NCI-H2029 treated with DMSO at 0.1 percent for 48 hours (cell line): ENCODE data around the gene PLCXD1.
"Not testable (repeated sequence)": the region's sequence is repeated elsewhere in the genome, so short reads cannot be mapped to it uniquely, and the experiment has no call there.

Source experiments
- DNase-seq: peaks from one replicate; lab custom pipeline; 2025; lab: John Stamatoyannopoulos, UW

PLCXD1 gene

DNA sequence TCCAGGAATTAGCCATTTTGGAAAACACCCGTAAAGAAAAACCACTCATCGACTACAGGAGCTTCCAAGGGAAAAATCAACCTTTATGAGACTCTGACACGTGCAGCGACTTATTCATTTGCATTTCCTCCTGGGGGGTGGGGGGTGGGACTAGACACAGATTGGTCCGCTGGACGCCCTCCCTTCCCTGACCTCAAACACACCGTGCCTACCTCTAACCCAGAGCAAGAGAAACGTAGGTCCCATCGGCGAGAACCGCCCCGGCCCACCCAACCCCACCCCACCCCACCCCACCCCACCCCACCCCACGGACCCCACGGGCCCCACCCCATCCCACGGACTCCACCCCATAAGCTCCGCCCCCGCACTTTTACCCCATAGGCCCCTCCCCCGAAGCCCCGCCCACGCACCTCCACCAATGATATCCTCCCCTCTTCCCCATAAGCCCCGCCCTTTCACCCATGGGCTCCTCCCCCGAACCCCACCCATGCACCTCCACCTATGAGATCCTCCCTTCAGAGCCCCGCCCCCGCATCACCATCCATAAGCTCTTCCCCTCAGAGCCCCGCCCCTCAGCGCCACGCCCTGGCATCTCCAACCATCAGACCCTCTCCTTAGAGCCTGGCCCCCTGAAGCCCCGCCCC lies 36.4 kb downstream of the PLCXD1 start:
- no peak for DNase-seq

DNA sequence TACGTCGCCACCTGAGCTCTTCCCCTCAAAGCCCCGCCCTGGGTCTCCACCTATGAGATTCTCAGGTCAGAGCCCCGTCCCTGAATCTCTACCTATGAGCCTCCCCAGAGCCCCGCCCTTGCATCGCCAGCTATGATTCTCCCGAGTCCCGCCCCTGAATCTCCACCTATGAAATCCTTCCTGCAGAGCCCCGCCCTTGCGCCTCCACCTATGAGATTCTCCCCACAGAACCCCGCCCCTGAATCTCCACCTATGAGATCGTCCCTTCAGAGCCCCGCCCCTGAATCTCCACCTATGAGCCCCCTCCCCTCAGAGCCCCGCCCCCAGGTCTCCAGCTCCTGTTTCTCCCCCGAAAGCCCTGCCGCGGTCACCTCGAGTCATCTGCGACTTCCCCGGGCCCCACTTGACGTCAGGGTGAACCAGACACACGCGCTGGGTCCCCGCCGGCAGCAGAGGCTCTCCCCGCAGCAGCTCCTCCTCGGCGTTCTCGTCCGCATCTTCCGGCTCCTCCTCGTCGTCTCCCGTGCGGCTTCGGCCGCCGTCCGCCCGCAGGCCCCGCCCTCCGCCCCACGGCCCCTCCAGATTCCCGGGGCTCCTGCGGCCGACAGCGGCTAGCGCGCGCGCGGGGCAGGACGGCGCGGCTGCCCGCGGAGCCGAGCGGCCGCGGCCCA lies 37.0 kb downstream of the PLCXD1 start:
- no peak for DNase-seq

DNA sequence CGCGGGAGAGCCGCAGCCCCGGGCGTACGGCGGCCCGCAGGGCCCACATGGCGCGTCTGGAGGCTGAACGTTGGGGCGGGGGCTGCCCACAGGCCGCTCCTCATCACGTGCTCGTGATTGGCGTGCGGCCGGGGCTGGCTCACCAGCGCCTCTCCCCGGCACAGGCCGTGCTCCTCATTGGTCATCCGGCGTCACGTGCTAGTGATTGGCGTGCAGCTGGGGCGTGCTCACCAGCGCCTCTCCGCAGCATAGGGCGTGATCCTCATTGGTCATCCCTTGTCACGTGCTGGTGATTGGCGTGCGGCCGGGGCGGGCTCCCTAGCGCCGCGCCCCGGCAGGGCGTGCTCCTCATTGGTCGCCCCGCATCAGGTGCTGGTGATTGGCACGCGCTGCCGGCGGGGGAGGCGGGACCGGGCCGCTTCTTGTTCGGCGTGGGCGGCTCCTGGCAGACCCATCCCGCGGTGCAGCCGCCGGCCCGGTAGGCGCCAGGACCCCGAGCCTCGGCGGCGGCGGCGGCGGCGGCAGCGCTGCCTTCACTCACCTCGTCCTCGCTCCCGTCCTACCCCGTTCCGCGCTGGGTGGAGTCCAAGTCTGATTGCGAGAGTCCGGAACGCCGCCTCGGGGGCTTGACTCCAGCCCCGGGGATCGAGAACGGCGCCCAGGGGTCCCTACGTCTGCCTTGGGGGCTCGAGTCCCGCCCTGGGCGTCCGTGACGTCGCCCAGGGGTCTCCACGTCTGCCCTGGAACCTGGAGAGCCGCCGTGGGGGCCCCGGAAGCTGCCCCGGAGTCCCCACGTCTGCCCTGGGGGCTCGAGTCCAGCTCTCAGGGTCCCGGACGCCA lies 37.8 kb downstream of the PLCXD1 start, which contains the start of gene GTPBP6:
GTPBP6 (minus strand) TSS at position 58 of the 840 bp plus-strand sequence; CDS start at position 49, 9 bp downstream.
- DNase-seq: no peak

DNA sequence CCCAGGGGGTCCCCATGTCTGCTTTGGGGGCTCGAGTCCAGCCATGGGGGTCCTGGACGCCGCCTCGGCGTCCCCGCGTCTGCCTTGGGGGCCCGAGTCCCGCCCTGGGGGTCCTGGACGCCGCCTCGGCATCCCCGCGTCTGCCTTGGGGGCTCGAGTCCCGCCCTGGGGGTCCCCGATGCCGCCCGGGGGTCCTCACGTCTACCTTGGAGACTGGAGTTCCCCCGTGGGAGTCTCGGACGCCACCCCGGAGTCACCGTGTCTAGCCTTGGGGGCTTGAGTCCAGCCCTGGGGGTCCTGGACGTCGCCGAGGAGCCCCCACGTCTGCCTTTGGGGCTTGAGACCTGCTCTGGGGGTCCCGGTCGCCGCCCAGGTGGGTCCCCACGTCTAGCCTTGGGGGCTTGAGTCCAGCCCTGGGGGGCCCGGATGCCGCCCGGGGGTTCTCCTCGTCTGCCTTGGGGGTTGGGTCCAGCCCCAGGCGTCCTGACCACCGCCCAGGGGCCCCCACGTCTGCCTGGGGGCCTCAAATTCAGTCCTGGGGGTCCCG lies 38.5 kb downstream of the PLCXD1 start:
- no peak for DNase-seq

DNA sequence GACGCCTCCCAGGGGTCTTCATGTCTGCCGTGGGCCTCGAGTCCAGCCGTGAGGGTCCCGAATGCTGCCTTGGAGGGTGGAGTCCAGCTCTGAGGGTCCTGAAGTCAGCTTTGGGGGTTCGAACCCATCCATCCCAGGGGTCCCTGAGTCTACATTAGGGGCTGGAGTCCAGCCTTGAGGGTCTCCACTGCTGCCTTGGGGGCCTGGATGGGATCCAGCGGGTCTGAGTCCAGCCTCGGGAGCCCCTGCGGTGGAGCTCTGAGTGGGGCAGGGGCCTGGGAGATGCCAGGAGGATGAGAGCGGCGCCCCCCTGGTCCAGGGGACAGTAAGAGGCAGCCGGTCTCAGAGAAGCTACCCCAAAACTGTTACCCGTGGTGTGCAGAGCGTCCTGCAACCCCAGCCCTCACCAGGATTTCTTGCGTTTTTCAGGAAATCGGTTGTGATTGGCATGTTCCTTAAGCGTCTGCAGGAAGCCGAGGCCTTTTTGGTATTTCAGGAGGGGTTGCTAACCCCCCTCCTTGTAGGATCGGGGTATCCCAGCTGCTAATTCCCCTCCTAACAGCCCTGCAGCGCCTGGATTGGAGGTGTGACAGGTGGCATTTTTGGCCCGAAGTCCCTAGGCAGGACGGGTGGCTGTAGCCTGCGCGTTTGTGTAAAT lies 39.1 kb downstream of the PLCXD1 start:
- no peak for DNase-seq

DNA sequence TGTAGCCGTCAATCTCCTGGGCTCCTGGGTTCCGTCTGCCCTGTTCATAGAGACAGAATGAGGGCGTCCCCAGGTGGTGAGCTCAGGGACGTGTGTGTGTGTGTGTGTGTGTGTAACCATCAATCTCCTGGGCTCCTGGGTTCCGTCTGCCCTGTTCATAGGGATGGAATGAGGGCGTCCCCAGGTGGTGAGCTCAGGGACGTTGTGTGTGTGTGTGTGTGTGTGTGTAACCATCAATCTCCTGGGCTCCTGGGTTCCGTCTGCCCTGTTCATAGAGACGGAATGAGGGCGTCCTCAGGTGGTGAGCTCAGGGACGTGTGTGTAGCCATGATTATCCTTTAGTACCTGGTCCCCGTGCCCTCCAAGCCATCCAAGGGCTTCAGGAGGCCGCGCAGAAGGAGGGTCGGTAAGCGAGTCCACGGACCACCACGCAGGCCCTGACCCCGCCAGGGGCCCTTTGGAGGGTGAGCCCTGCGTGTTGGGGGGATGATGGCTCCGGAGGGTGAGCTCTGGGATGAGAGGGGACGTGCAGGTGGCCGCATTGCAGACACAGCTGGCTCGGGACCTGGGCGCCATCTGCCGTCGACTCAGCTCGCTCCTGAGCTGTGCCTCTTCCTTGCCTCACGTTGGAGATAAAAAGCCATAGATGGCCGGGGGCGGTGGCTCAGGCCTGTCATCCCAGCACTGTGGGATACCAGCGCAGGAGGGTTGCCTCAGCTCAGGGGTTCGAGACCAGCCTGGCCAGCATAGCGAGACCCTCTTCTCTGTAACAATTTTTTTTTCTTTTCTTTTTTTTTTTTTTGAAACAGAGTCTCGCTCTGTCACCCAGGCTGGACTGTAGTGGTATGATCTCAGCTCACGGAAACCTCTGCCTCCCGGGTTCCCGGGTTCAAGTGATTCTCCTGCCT lies 42.8 kb downstream of the PLCXD1 start:
- DNase-seq: no peak

DNA sequence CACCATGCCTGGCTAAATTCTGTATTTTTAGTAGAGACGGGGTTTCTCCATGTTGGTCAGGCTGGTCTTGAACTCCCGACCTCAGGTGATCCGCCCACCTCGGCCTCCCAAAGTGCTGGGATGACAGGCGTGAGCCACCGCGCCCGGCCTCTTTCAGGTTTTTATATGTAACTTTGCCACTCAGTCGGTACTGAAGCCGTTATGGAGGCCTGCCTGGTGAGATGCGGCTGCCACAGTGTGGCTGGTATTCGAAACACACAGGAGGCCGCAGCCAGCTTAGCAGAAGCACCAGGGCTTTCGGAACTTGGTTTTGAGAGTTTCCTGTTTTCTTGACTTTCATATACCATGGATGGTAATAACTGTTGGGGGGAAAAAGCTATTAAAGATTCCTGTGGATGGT lies 43.5 kb downstream of the PLCXD1 start:
- DNase-seq: not testable (repeated sequence)

DNA sequence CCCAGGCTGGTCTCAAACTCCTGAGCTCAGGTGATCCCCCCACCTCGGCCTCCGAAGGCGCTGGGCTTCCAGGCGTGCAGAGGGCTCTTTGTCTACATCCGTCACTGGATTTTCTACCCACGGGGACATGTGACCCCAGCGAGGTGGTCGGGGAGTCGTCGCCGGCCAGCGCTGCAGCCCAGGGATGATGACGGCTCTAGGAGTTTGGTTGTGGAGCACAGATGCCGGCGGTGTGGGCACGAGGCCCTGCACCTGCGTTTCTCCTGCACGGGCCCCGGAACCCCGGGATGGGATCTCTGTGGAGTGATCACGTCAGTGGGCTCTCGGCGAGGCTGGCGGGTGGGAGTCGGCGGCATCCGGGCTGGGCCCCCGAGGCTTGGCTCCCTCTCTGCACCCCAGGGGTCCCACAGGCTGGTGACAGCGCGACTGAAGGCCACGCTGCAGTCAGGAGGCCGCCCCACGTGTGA lies 46.5 kb downstream of the PLCXD1 start:
- no peak for DNase-seq

DNA sequence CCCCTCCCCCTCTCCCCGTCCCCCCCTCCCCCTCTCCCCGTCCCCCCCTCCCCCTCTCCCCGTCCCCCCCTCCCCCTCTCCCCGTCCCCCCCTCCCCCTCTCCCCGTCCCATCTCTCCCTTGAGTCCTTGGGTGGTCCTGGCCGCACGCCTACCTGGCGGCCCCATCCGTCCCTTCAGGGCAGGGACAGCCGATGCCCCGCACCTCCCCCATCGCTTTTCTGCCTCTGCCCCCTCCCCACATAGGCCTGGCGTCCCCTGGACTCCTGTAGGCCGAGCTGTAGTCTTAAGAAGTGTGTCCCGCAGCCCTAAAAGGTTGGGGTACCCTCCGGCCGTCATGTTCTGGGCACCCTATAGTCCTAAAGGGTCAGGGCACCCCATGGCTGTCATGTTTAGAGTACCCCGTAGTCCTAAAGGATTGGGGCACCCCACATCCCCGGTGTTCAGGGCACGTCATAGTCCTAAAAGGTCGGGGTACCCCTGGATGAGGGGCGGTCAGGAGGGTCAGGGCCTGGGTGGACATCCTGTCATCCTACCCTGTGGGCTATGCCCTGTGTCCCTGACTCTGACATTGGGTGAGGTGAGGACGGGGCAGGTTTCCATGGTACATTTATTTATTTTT lies 48.2 kb downstream of the PLCXD1 start:
- DNase-seq: no peak

DNA sequence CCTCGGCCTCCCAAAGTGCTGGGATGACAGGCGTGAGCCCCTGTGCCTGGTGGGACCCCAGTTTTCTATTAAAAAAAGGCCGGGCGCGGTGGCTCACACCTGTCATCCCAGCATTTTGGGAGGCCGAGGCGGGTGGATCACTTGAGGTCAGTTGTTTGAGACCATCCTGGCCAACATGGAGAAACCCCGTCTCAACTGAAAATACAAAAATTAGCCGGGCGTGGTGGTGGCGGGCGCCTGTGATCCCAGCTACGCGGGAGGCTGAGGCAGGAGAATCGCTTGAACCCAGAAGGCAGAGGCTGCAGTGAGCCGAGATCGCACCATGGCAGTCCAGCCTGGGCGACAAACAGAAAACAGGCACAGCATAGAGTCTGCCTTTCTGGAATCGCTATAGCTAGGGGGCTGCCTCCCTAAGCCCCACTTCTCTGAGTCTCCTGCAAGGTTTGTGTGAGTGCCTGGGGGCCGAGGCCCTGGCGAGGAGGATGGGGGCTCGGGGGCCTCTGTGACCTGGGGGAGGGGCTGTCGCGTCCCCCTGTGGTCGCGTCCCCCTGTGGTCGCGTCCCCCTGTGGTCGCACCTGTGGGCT lies 49.1 kb downstream of the PLCXD1 start:
- not testable (repeated sequence) for DNase-seq

DNA sequence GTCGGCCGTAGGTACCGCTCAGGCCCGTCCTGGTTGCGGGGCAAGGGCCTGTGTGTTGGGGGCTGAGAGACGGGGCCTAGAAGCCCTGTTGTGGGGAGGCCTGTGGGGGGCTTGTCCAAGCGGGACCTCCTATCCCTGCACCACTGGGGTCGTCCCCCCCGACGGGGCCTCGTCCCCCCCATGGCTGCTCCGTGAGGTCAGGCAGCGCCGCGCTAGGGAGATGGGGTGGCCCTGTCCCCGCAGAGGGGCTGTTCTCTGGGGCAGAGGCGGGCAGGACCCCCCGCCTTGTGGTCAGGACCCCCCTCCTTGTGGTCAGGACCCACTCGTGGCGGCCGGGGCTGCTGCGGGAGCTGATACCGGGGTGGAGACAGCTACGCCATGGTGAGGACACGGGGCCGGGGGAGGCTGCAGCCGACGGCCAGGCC lies 49.6 kb downstream of the PLCXD1 start:
- no peak for DNase-seq

DNA sequence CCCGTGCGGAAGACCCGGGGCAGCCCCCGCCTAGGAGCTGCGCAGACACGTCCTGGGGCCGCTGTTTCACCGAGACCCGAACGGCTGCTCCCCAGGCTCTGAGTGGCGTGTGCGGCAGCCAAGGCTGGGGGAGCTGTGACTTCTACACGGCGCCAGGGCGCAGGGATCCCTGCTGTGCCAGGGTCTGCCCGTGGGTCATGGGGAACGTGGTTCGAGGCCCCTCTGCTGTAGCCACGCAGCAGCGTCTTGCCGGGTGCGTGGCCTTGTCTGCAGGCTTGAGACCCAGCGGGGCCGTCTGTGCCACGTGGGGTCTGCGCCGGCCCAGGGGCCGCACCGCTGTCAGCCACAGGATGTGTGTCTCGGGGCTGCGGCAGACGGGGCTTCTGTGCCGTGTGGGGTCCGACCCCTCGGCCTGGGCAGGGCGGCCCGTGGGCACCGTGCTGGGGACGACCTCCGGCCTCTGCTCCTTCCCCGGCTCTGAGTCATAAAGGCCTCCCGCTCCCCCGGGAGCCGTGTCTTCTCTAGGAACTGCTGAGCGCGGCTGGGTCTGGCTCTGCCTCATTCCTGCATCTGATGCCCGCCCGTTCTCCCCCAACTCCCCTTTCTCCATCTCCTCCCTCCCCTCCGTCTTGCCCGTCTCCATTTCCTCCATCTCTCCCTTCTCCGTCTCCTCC lies 50.1 kb downstream of the PLCXD1 start:
- no peak for DNase-seq

DNA sequence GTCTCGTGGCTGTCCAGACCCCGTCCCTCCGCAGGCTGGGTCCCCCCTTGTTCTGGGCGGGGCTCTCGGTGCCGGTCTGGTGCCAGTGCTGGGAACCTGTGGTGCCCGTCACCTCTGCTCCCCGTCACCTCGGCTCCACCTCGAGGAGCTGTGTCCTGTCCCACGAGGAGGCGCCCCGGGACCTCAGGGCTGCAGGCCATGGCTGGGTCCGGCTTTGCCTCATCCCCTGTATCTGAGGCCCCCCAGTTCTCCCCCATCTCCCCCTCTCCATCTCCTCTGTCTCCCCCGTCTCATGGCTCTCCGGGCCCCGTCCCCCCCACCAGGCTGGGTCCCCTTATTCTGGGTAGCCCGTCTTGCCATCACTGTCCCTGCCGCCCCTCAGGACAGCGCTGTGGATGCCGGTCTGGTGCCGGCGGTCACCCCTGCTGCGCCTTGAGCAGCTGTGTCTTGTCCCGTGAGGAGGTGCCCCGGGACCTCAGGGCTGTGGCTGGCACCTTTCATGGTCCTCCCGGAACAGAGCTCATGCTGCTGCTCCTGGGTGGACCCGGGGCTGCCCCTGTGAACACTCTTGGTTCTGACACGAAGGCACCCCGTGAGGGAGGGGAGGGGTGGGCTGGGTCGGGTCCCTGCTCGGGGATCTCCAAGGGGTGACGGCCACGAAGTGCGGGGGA lies 50.8 kb downstream of the PLCXD1 start:
- DNase-seq: no peak

DNA sequence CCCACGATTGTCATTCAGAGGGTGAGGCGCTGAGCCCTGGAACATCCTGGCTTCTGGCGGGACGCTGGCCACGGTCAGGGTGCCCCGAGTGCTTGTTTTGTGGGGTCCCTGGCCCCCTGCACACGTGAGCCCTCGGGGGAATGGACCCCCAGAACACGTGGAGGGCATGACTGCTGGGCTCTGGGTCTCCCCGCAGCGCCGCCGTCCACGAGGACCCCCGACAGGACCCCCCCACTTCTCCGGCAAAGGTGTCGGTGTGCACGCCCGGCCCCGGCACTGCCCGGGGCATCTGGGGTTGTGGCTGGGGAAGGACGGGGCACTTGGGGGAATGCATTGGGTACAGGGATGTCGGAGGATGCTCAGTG lies 51.3 kb downstream of the PLCXD1 start:
- no peak for DNase-seq

DNA sequence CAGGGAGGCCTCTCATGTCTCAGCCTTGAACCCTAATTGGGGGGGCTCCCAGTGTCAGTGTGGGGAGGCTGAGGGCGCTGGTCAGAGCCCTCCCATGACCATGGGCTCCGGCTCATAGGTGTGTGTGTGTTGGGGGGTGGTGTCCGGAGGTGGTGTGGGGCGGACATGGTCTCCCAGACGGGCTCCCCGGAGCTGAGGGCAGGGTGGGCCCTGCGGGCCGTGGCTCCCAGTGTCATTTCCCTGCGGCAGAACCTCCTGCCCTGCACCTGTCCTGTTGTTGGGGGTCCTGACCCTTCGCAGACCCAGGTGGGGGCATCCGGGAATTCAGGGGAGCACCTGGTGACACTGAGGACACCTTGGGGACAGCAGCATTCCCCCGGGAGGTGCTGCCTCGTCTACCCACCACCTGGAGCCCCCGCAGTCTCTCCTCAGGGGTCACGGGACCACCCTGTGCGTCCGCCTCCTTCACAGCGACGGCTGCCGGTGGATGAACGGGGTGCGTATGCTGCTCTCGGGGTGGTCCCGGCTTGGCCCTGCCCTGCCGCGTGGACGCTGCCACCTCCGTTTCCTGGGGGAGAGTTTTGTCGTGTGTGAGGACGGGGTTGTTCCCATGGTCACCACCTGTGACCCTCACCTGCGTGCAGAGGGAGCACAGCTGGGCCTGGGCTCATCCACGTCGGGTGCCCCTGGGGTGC lies 51.9 kb downstream of the PLCXD1 start:
- DNase-seq: no peak

DNA sequence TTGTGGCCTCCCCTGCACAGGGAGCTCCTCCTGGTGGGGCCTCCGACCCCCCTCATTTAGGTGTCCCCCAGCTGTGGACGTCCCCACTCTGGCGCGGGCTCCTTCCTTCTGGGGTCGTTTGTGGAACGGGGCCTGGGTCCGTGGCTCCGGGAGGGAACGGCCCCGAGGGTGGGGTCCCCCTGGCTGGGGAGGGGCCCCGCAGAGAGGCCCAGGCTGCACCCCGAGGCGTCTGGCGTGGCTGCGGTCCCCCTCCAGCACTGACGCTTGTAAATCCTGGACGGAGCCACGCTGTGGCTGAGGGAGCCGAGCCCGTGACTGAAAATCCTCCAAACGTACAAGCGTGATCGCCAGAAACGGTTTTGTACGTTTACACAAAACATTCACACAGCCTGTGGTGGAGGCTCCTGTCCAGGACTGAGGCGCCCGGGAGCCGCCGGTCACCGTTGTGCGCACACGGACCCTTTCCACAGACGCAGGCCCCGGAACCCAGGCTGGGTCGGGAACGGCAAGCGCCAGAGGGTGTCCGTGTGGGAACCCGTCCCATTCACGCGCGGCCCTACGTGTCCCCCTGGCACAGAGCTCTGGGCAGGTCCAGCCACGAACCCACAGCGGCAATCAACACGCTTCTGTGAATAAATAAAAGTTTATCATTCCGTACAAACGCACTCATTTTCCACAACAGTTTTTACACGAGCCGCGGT lies 52.6 kb downstream of the PLCXD1 start:
- no peak for DNase-seq

DNA sequence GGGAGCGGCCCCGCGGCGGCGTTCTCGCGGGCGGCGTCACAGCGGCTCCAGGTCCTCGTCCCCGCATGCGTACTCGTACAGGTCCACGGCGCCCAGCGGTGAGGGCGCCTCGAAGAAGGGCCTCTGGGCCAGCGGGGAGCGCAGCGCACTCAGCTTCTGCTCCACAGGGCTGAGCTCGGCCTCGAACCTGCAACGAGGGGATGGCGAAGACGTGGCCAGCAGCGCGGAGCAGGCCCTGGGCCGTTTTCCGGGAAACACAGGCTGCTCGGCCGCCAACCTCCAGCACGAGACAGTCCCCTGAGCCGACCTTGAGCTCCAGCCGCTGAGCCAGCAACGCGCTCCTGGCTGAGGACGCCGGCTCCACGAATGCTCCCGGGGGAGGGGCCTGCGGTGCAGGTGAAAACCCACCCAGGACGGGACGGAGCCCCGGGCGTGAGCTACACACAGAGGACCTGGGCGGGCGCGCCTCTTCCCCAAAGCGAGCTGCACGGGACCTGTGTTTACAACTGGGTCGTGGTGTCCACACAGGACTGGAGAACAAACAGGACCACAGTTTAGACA lies 53.2 kb downstream of the PLCXD1 start:
- no peak for DNase-seq
